ENCODE data around the gene PCP2. TPM values are rescaled to one million over a fixed set of nuclear protein-coding genes. Genes with fewer than 3 reads are reported as not detected.

PCP2 gene
- total and polyA plus RNA-seq, 2 of the 13 experiments (the other 11 are each of a cell fraction or from before 2014, with no cell fraction given), result 0.62 TPM; not detected in 1

GRCh38 chr19:7636691-7637373, 3.3 kb upstream of the PCP2 start, which contains the start of gene STXBP2 (continued):
- TF ChIP-seq ZBTB33 (CRISPR knock-in tag; IDR thresholded peaks at IDR 0.05) (peak; percentile 38; the same call in 1 of the 2 replicates), FOXM1 (CRISPR knock-in tag; IDR thresholded peaks at IDR 0.05) (no peak), TAF1 (CRISPR knock-in tag; IDR thresholded peaks at IDR 0.05) (peak; percentile 67), ZNF337 (CRISPR knock-in tag; IDR thresholded peaks at IDR 0.05; ENCODE audit: borderline replicate concordance, low read depth) (no peak), TCF7 (IDR thresholded peaks at IDR 0.05; ENCODE audit: low read depth) (no peak), CENPX (CRISPR knock-in tag; IDR thresholded peaks at IDR 0.05) (no peak), NR2C2 (CRISPR knock-in tag; IDR thresholded peaks at IDR 0.05; ENCODE audit: borderline replicate concordance) (no peak), GLI4 (CRISPR knock-in tag; IDR thresholded peaks at IDR 0.05; ENCODE audit: borderline replicate concordance) (no peak), TFDP2 (CRISPR knock-in tag; IDR thresholded peaks at IDR 0.05) (peak; percentile 79), ZNF547 (CRISPR knock-in tag; IDR thresholded peaks at IDR 0.05) (no peak; the same call in 1 of the 2 replicates), ZFP36L2 (CRISPR knock-in tag; IDR thresholded peaks at IDR 0.05) (no peak), ZNF331 (CRISPR knock-in tag; IDR thresholded peaks at IDR 0.05) (no peak), ZNF746 (CRISPR knock-in tag; IDR thresholded peaks at IDR 0.05) (no peak), SKIL (CRISPR knock-in tag; IDR thresholded peaks at IDR 0.05; ENCODE audit: borderline replicate concordance) (peak; percentile 43; the same call in 1 of the 2 replicates), SP4 (CRISPR knock-in tag; IDR thresholded peaks at IDR 0.05) (peak; percentile 82), ZNF776 (CRISPR knock-in tag; IDR thresholded peaks at IDR 0.05) (peak; percentile 44; the same call in 1 of the 2 replicates), BORCS8-MEF2B (CRISPR knock-in tag; IDR thresholded peaks at IDR 0.05) (peak; percentile 72; the same call in 1 of the 2 replicates), RERE (CRISPR knock-in tag; IDR thresholded peaks at IDR 0.05; ENCODE audit: low read depth) (no peak), SMARCE1 (IDR thresholded peaks at IDR 0.05; ENCODE audit: borderline replicate concordance) (no peak), ZSCAN12 (CRISPR knock-in tag; IDR thresholded peaks at IDR 0.05) (no peak)
